SU-DHL-6 (cell line): ENCODE measurements around the gene POLQ.

Experiments
- H2AFZ ChIP-seq: fragments of 200-600 bp; sonication (generic); 2 replicates; pipeline ENCODE4 v1.6.1; 2014; ENCODE audit warnings: low read depth, mild to moderate bottlenecking, moderate library complexity, mixed read lengths, antibody characterized with exemption, low read length; ENCODE audit not compliant: severe bottlenecking
- H3F3A ChIP-seq: fragments of 200-600 bp; shearing (Covaris generic); 2 replicates; pipeline ENCODE4 v1.6.0; 2016; ENCODE audit warnings: antibody characterized with exemption, mild to moderate bottlenecking; ENCODE audit not compliant: insufficient read depth
- H3K27ac ChIP-seq: fragments of 200-600 bp; sonication (generic); 2 replicates; pipeline ENCODE4 v1.5.1; 2016; ENCODE audit warnings: low read depth, mild to moderate bottlenecking, low read length, moderate library complexity, mixed read lengths
- H3K27me3 ChIP-seq: fragments of 200-600 bp; sonication (generic), shearing (Covaris generic); 2 replicates; pipeline ENCODE4 v1.6.0; 2014; ENCODE audit warnings: mild to moderate bottlenecking, low read length
- H3K36me3 ChIP-seq: fragments of 200-600 bp; sonication (generic); 2 replicates; pipeline ENCODE4 v1.6.1; 2014; ENCODE audit warnings: mild to moderate bottlenecking, low read length, mixed read lengths
- H3K4me2 ChIP-seq: fragments of 300-600, 200-600 bp; shearing (Covaris generic), sonication (generic); 2 replicates; pipeline ENCODE4 v1.6.0; 2014; ENCODE audit warnings: low read length, low read depth, mild to moderate bottlenecking; ENCODE audit not compliant: poor library complexity, severe bottlenecking
- H3K4me3 ChIP-seq: fragments of 200-600 bp; sonication (generic); 2 replicates; pipeline ENCODE4 v1.5.1; 2014; ENCODE audit warnings: antibody characterized with exemption, low read length, mild to moderate bottlenecking, mixed read lengths; ENCODE audit not compliant: insufficient read depth, poor library complexity, severe bottlenecking
- H3K79me2 ChIP-seq: fragments of 200-600 bp; sonication (generic); 2 replicates; pipeline ENCODE4 v1.6.1; 2014; ENCODE audit warnings: mild to moderate bottlenecking, low read length, moderate library complexity; ENCODE audit not compliant: insufficient read depth
- H3K9ac ChIP-seq: fragments of 200-600 bp; sonication (generic); 2 replicates; pipeline ENCODE4 v1.7.0; 2014; ENCODE audit warnings: mild to moderate bottlenecking, low read length
- H3K9me2 ChIP-seq: fragments of 200-600 bp; sonication (generic); replicated peaks from 2 replicates; pipeline ENCODE4 v1.6.1; 2014; ENCODE audit warnings: low read length; ENCODE audit not compliant: insufficient read depth
- H3K9me3 ChIP-seq: fragments of 200-600 bp; sonication (generic); 2 replicates; pipeline ENCODE4 v1.6.1; 2014; ENCODE audit warnings: low read length, mixed read lengths; ENCODE audit not compliant: insufficient read depth
- H4K20me1 ChIP-seq: fragments of 200-600 bp; sonication (generic); 2 replicates; pipeline ENCODE4 v1.6.1; 2014; ENCODE audit warnings: low read depth, mild to moderate bottlenecking, antibody characterized with exemption, low read length, moderate library complexity, mixed read lengths
- CTCF ChIP-seq: fragments of 200-600 bp; sonication (generic); IDR thresholded peaks from one replicate; pipeline ENCODE4 v1.5.1; 2017; ENCODE audit warnings: antibody characterized with exemption, mild to moderate bottlenecking, low read length, moderate library complexity; ENCODE audit not compliant: insufficient read depth, poor library complexity, severe bottlenecking
- EZH2phosphoT487 ChIP-seq: fragments of 200-600 bp; sonication (generic), shearing (Covaris generic); conservative IDR thresholded peaks from 2 replicates; pipeline ENCODE4 v1.6.1; 2018; ENCODE audit warnings: mild to moderate bottlenecking, antibody characterized with exemption, low read length, moderate library complexity, mixed read lengths

The POLQ gene

GRCh38 chr3:121490161-121490560 is 55.6 kb downstream of the POLQ start:
- H3K9ac ChIP-seq: no peak overlapping the region
- TF ChIP-seq EZH2phosphoT487: no peak
- no peak for TF ChIP-seq CTCF
- peaks cover 36% of the 10 kb centered on the region; the same call in 1 of the 2 replicates for H3K36me3 ChIP-seq
- no peak overlapping the region for H3K4me3 ChIP-seq
- no peaks in the 10 kb centered on the region for H3K9me2 ChIP-seq
- H3K4me2 ChIP-seq: no peak overlapping the region
- H3K27ac ChIP-seq: no peak overlapping the region
- no peaks in the 10 kb centered on the region for H3F3A ChIP-seq
- H2AFZ ChIP-seq: no peak overlapping the region
- H3K9me3 ChIP-seq: no peaks in the 10 kb centered on the region
- no peaks in the 10 kb centered on the region for H4K20me1 ChIP-seq
- no peaks in the 10 kb centered on the region for H3K27me3 ChIP-seq
- H3K79me2 ChIP-seq: no peaks in the 10 kb centered on the region

- Histone ChIP-seq H3K27ac (no peak overlapping the region), H3F3A (no peaks in the 10 kb centered on the region), H3K36me3 (peaks cover 42% of the 10 kb centered on the region; the same call in 1 of the 2 replicates), H3K4me3 (no peak overlapping the region), H3K9me3 (no peaks in the 10 kb centered on the region), H3K9me2 (no peaks in the 10 kb centered on the region), H3K4me2 (no peak overlapping the region), H3K9ac (no peak overlapping the region), H2AFZ (no peak overlapping the region), H3K27me3 (no peaks in the 10 kb centered on the region), H4K20me1 (no peaks in the 10 kb centered on the region), H3K79me2 (no peaks in the 10 kb centered on the region)
- TF ChIP-seq CTCF (no peak), EZH2phosphoT487 (no peak)
Observed at GRCh38 chr3:121488628-121489027, 57.2 kb downstream of the POLQ start.

GRCh38 chr3:121483290-121483689 is 62.5 kb downstream of the POLQ start:
- no peak overlapping the region for H3K4me2 ChIP-seq
- peaks cover 47% of the 10 kb centered on the region for H3K36me3 ChIP-seq
- H3K4me3 ChIP-seq: no peak overlapping the region
- H3K27me3 ChIP-seq: no peaks in the 10 kb centered on the region
- no peaks in the 10 kb centered on the region for H3K9me2 ChIP-seq
- TF ChIP-seq EZH2phosphoT487 (no peak), CTCF (no peak)
- H3K79me2 ChIP-seq: no peaks in the 10 kb centered on the region
- no peak overlapping the region for H3K27ac ChIP-seq
- no peak overlapping the region for H2AFZ ChIP-seq
- no peak overlapping the region for H3K9ac ChIP-seq
- no peaks in the 10 kb centered on the region for H4K20me1 ChIP-seq
- H3F3A ChIP-seq: no peaks in the 10 kb centered on the region; the same call in 1 of the 2 replicates
- no peaks in the 10 kb centered on the region for H3K9me3 ChIP-seq

GRCh38 chr3:121482660-121483059 is 63.1 kb downstream of the POLQ start:
- Histone ChIP-seq H3K27me3 (no peaks in the 10 kb centered on the region), H3K9me3 (no peaks in the 10 kb centered on the region), H3K9ac (no peak overlapping the region), H3K4me3 (no peak overlapping the region), H3K36me3 (peaks cover 44% of the 10 kb centered on the region), H4K20me1 (no peaks in the 10 kb centered on the region), H3F3A (no peaks in the 10 kb centered on the region; the same call in 1 of the 2 replicates), H3K9me2 (no peaks in the 10 kb centered on the region), H3K4me2 (no peak overlapping the region), H3K79me2 (no peaks in the 10 kb centered on the region), H2AFZ (no peak overlapping the region), H3K27ac (no peak overlapping the region)
- TF ChIP-seq CTCF (no peak), EZH2phosphoT487 (no peak)
